IMR-90 (cell line): ENCODE results near the gene SLC25A5. TPM values are rescaled to one million over a fixed set of nuclear protein-coding genes. Genes with fewer than 3 reads are reported as not detected.

Experiments
- ATAC-seq: fragments of 200-7000 bp; cut with Tn5 transposase; 2 replicates; pipeline ENCODE4 v1.9.1; 2020; ENCODE audit warnings: low read depth, mild to moderate bottlenecking, moderate library complexity
- BruUV-seq: library from RNA; stranded (reverse); fragments of 400-500 nt; replicated peaks from 2 replicates; lab custom pipeline; 2021; lab: Mats Ljungman, UMichigan
- CTCF ChIA-PET: fragments of 300-600 bp; formaldehyde crosslinking; extraction: SDS; loops from one replicate; lab custom pipeline; 2021; ENCODE audit warnings: antibody characterized with exemption; lab: Yijun Ruan, JAX
- POLR2A ChIA-PET: fragments of 300-600 bp; sonication (Branson Sonifier 250); formaldehyde crosslinking; loops from one replicate; lab custom pipeline; 2022; ENCODE audit warnings: antibody characterized with exemption; ENCODE audit not compliant: unreplicated experiment; lab: Charles Lee
- DNase-seq: peaks from one replicate; pipeline ENCODE4 v3.0.0; 2013
- H2AFZ ChIP-seq: replicated peaks from 2 replicates; pipeline ENCODE3; 2013; ENCODE audit warnings: low read length, mild to moderate bottlenecking; ENCODE audit not compliant: poor library complexity
- H2AK5ac ChIP-seq: 2 replicates; pipeline ENCODE4 v1.6.1; 2013; ENCODE audit warnings: low read depth, low read length, inconsistent platforms
- H2AK9ac ChIP-seq: replicated peaks from 2 replicates; pipeline ENCODE3; 2013; ENCODE audit warnings: mild to moderate bottlenecking, low read depth, low read length, moderate library complexity; ENCODE audit not compliant: poor library complexity
- H2BK120ac ChIP-seq: 2 replicates; pipeline ENCODE4 v1.6.1; 2013; ENCODE audit warnings: low read depth, low read length, inconsistent platforms
- H2BK15ac ChIP-seq: 3 replicates; pipeline ENCODE4 v1.6.1; 2013; ENCODE audit warnings: low read depth, low read length, inconsistent platforms
- H2BK20ac ChIP-seq: 2 replicates; pipeline ENCODE4 v1.6.1; 2013; ENCODE audit warnings: low read depth, mild to moderate bottlenecking, inconsistent platforms, low read length, moderate library complexity
- H2BK5ac ChIP-seq: 2 replicates; pipeline ENCODE4 v1.6.1; 2013; ENCODE audit warnings: mild to moderate bottlenecking, low read depth, low read length, inconsistent platforms; ENCODE audit not compliant: poor library complexity, severe bottlenecking
- H3K14ac ChIP-seq: replicated peaks from 2 replicates; pipeline ENCODE4 v1.6.1; 2013; ENCODE audit warnings: low read depth, low read length, inconsistent platforms
- H3K18ac ChIP-seq: 2 replicates; pipeline ENCODE4 v1.6.1; 2013; ENCODE audit warnings: low read depth, low read length, control low read depth
- H3K23ac ChIP-seq: 2 replicates; pipeline ENCODE4 v1.6.1; 2013; ENCODE audit warnings: low read depth, low read length, inconsistent platforms
- H3K27ac ChIP-seq: 2 replicates; pipeline ENCODE4 v1.5.1; 2013; ENCODE audit warnings: mild to moderate bottlenecking, control low read depth, low read length; ENCODE audit not compliant: insufficient read depth
- H3K27me3 ChIP-seq: 2 replicates; pipeline ENCODE4 v1.6.1; 2013; ENCODE audit warnings: low read length; ENCODE audit not compliant: control insufficient read depth, insufficient read depth
- H3K36me3 ChIP-seq: 2 replicates; pipeline ENCODE4 v1.6.1; 2013; ENCODE audit warnings: low read length, mixed read lengths; ENCODE audit not compliant: control insufficient read depth, insufficient read depth
- H3K4ac ChIP-seq: 2 replicates; pipeline ENCODE4 v1.6.1; 2013; ENCODE audit warnings: low read depth, low read length, inconsistent platforms
- H3K4me1 ChIP-seq: 2 replicates; pipeline ENCODE4 v1.6.1; 2013; ENCODE audit warnings: low read length, mixed read lengths; ENCODE audit not compliant: control insufficient read depth, insufficient read depth
- H3K4me2 ChIP-seq: 2 replicates; pipeline ENCODE4 v1.6.1; 2013; ENCODE audit warnings: low read depth, mild to moderate bottlenecking, control low read depth, low read length, moderate library complexity
- H3K4me3 ChIP-seq: 2 replicates; pipeline ENCODE4 v1.5.1; 2013; ENCODE audit warnings: low read depth, mild to moderate bottlenecking, control low read depth, low read length, moderate library complexity; ENCODE audit not compliant: insufficient read depth
- H3K56ac ChIP-seq: 2 replicates; pipeline ENCODE4 v1.6.1; 2013; ENCODE audit warnings: low read length, inconsistent platforms; ENCODE audit not compliant: insufficient read depth; ENCODE audit errors: extremely low read depth
- H3K79me1 ChIP-seq, 2 experiments: 2 replicates each; pipeline ENCODE4 v1.6.1; 2013; ENCODE audit warnings: low read length in 2 of 2, inconsistent platforms in 1 of 2, low read depth in 1 of 2
- H3K9ac ChIP-seq: 2 replicates; pipeline ENCODE4 v1.6.1; 2013; ENCODE audit warnings: low read depth, low read length, control low read depth
- H3K9me1 ChIP-seq: 2 replicates; pipeline ENCODE4 v1.6.1; 2013; ENCODE audit warnings: low read length, inconsistent platforms; ENCODE audit not compliant: insufficient read depth
- H3K9me3 ChIP-seq: 2 replicates; pipeline ENCODE4 v1.6.1; 2013; ENCODE audit warnings: low read length; ENCODE audit not compliant: control insufficient read depth, insufficient read depth
- H4K20me1 ChIP-seq: 2 replicates; pipeline ENCODE4 v1.6.1; 2013; ENCODE audit warnings: low read length, inconsistent platforms; ENCODE audit not compliant: insufficient read depth
- H4K5ac ChIP-seq: 2 replicates; pipeline ENCODE4 v1.6.1; 2013; ENCODE audit warnings: mild to moderate bottlenecking, low read depth, low read length, control low read depth
- H4K8ac ChIP-seq, 2 experiments: 2 replicates each; pipeline ENCODE4 v1.6.1; 2013; ENCODE audit warnings: low read depth in 2 of 2, low read length in 2 of 2, control low read depth in 1 of 2, inconsistent platforms in 1 of 2
- H4K91ac ChIP-seq: 2 replicates; pipeline ENCODE4 v1.6.1; 2013; ENCODE audit warnings: low read depth, low read length, inconsistent platforms; ENCODE audit not compliant: insufficient read depth
- BHLHE40 ChIP-seq: fragments of 150-350 bp; IDR thresholded peaks from 2 replicates; pipeline ENCODE4 v1.6.1; 2016; ENCODE audit warnings: mild to moderate bottlenecking, low read depth, low read length
- CEBPB ChIP-seq: IDR thresholded peaks from 2 replicates; pipeline ENCODE4 v1.6.1; 2012; ENCODE audit warnings: low read depth, low read length, improper control_type of control experiment
- ELK1 ChIP-seq: fragments of 150-350 bp; IDR thresholded peaks from 2 replicates; pipeline ENCODE4 v1.6.1; 2016; ENCODE audit warnings: low read depth, mild to moderate bottlenecking, low read length, moderate library complexity, borderline replicate concordance
- FOS ChIP-seq: fragments of 150-350 bp; IDR thresholded peaks from 2 replicates; pipeline ENCODE4 v1.6.1; 2016; ENCODE audit warnings: low read depth, low read length
- MAFK ChIP-seq: IDR thresholded peaks from 2 replicates; pipeline ENCODE4 v1.6.1; 2012; ENCODE audit warnings: low read depth, low read length, improper control_type of control experiment
- MAZ ChIP-seq: IDR thresholded peaks from 2 replicates; pipeline ENCODE4 v1.6.1; 2012; ENCODE audit warnings: low read depth, mild to moderate bottlenecking, low read length, improper control_type of control experiment, moderate library complexity, borderline replicate concordance
- MXI1 ChIP-seq: IDR thresholded peaks from 2 replicates; pipeline ENCODE4 v1.6.1; 2012; ENCODE audit warnings: low read depth, mild to moderate bottlenecking, low read length, moderate library complexity, borderline replicate concordance
- NFE2L2 ChIP-seq: fragments of 150-350 bp; IDR thresholded peaks from 2 replicates; pipeline ENCODE4 v1.6.1; 2016; ENCODE audit warnings: low read depth, mild to moderate bottlenecking, low read length
- POLR2A ChIP-seq: IDR thresholded peaks from 2 replicates; pipeline ENCODE4 v1.6.1; 2012; ENCODE audit warnings: mild to moderate bottlenecking, low read depth, low read length
- RAD21 ChIP-seq: IDR thresholded peaks from 2 replicates; pipeline ENCODE4 v1.6.1; 2012; ENCODE audit warnings: low read length, improper control_type of control experiment
- RCOR1 ChIP-seq: IDR thresholded peaks from 2 replicates; pipeline ENCODE4 v1.6.1; 2012; ENCODE audit warnings: mild to moderate bottlenecking, low read length, improper control_type of control experiment; ENCODE audit not compliant: insufficient replicate concordance
- RFX5 ChIP-seq: IDR thresholded peaks from 2 replicates; pipeline ENCODE4 v1.8.0; 2012; ENCODE audit warnings: low read depth, mild to moderate bottlenecking, low read length, moderate library complexity
- SMC3 ChIP-seq: fragments of 150-350 bp; IDR thresholded peaks from 2 replicates; pipeline ENCODE4 v1.6.1; 2016; ENCODE audit warnings: low read depth, mild to moderate bottlenecking, antibody characterized with exemption, low read length, moderate library complexity
- USF2 ChIP-seq: fragments of 150-350 bp; IDR thresholded peaks from 2 replicates; pipeline ENCODE4 v1.6.1; 2017; ENCODE audit warnings: mild to moderate bottlenecking, antibody characterized with exemption, low read length, low read depth
- WGBS, 2 experiments: methylation state at CpG; one replicate each; pipeline versions ENCODE4 v1.1.5 to v1.1.7; 2013; ENCODE audit warnings: missing lambda C conversion rate in 2 of 2; ENCODE audit not compliant: insufficient read length in 1 of 2; ENCODE audit errors: extremely low coverage in 2 of 2; 5-methylcytosine and 5-hydroxymethylcytosine counted together
- dilution Hi-C: fragments of 300-500 bp; cut with HindIII; formaldehyde crosslinking; loops from one replicate; pipeline ENCODE4 v1.14.3; 2018; ENCODE audit warnings: low sequenced_read_pairs; ENCODE audit not compliant: unreplicated experiment
- in situ Hi-C: fragments of 300-500 bp; cut with MboI; formaldehyde crosslinking; loops from 3 replicates; pipeline ENCODE4 v1.14.3; 2019; ENCODE audit warnings: low sequenced_read_pairs, inconsistent platforms, mixed read lengths
- intact Hi-C: fragments of 100-400 bp; cut with micrococcal nuclease; formaldehyde crosslinking; loops from 2 replicates; pipeline ENCODE4 v1.10.0; 2022
- polyA plus RNA-seq, 3 experiments: library from polyadenylated mRNA; depleted of rRNA; stranded (reverse); fragments of >200 nt; gene quantifications; 2 replicates each; pipeline ENCODE4 v1.2.3, GENCODE V29; 2012; ENCODE audit warnings: low replicate concordance in 1 of 3
- total RNA-seq: library from RNA; depleted of rRNA; stranded (reverse); fragments of >200 nt; gene quantifications from 2 replicates; pipeline ENCODE4 v1.2.3, GENCODE V29; 2012

The SLC25A5 gene
- total and polyA plus RNA-seq, 2 of the 4 experiments (the other 2 are of a cell fraction) = 216 to 337 TPM

DNA sequence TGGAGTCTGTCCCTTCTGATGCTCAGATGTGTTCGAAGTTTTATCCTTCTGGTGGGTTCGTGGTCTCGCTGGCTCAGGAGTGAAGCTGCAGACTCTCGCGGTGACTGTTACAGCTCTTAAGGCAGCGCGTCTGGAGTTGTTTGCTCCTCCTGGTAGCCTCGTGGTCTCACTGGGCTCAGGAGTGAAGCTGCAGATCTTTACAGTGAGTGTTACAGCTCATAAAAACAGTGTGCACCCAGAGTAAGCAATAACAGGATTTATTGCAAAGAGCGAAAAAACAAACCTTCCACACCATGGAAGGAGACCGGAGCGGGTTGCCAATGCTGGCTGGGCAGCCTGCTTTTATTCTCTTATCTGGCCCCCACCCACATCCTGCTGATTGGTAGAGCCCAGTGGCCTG is 18.5 kb downstream of the SLC25A5 start:
- in situ Hi-C loops (no loop called here), intact Hi-C loops (loop anchor here (10.0 kb wide), 1 partner anchor 728 kb away; no protein-coding TSS in a partner anchor), dilution Hi-C loops (no loop called here)
- 47% methylated on average over 2 of the region's 11 CpGs; no CpG with 5 or more reads in 1 of the 2 experiments for WGBS, 2 experiments
- Histone ChIP-seq H3K4ac (no peak overlapping the region), H3K9me3 (no peaks in the 10 kb centered on the region), H4K8ac (no peak overlapping the region), H3K14ac (no peak overlapping the region), H3K4me3 (no peak overlapping the region), H3K79me1 (no peaks in the 10 kb centered on the region), H2AFZ (no peak overlapping the region), H3K36me3 (no peaks in the 10 kb centered on the region), H2BK5ac (no peak overlapping the region), H3K27me3 (no peaks in the 10 kb centered on the region), H3K18ac (no peak overlapping the region), H4K91ac (no peak overlapping the region), H2BK20ac (no peak overlapping the region), H3K23ac (no peak overlapping the region), H4K20me1 (no peaks in the 10 kb centered on the region), H3K27ac (no peak overlapping the region), H2BK120ac (no peak overlapping the region), H4K5ac (no peak overlapping the region), H3K9ac (no peak overlapping the region), H3K9me1 (no peaks in the 10 kb centered on the region), H3K4me2 (no peak overlapping the region), H2AK5ac (no peak overlapping the region), H2BK15ac (no peak overlapping the region), H3K56ac (no peak overlapping the region), H2AK9ac (no peak overlapping the region), H3K4me1 (peaks cover 2% of the 10 kb centered on the region; the same call in 1 of the 2 replicates)
- ChIA-PET CTCF (interaction anchor here (6.1 kb wide), 1 partner anchor 25 kb away, joined by 33 read pairs; no protein-coding TSS in a partner anchor), POLR2A (no interaction called here)
- no peak for TF ChIP-seq USF2
- TF ChIP-seq RFX5 = no peak
- no peak for TF ChIP-seq MAFK
- TF ChIP-seq BHLHE40 = no peak
- no peak for TF ChIP-seq SMC3
- no peak for TF ChIP-seq NFE2L2
- no peak for TF ChIP-seq FOS
- no peak for TF ChIP-seq RAD21
- TF ChIP-seq RCOR1 = no peak
- no peak for TF ChIP-seq ELK1
- TF ChIP-seq POLR2A = no peak
- TF ChIP-seq MAZ = no peak
- TF ChIP-seq CEBPB = no peak
- no peak for TF ChIP-seq MXI1
- DNase-seq (no peak), ATAC-seq (no peak)
- no TSS peak for BruUV-seq
